ENCODE data around the gene MAN1A1.
A peak's percentile ranks its signal among the peaks of the same experiment; 100 is the strongest.
"Not testable (repeated sequence)": the region's sequence is repeated elsewhere in the genome, so short reads cannot be mapped to it uniquely, and the experiment has no call there.

The MAN1A1 gene

DNA sequence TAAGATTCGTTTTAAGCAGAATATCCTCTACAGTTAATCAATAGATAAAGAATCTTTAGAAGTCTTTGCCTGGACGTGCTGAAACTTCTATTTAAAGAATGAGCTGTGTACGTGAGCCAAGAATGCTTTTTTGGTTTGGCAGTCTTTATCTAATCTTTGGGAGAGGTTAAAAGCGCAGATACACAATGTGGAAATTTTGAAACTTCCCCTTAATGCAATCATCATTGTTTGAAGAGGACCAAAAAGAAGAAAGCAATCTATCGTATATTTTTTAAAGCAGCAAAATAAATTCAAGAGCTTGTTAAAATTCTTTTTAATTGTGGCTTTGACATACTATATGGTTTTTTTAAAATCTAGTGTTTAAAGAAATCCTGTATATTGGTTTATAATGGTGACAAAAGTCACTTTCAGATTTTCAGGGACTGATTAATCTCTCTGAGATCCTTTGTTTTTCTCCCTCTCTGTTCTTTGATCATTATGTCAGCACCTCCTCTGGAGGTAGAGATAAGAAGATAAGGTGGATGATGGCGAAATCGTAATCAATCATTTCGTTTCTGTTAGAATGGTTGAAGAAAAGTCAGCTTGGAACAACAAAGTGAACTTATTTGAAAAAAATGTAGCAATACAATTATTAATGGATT, 179.0 kb downstream of the MAN1A1 start:
- peak in 1 of 2 experiments; percentile 13 for DNase-seq
- TF ChIP-seq GATA1 (IDR thresholded peaks at IDR 0.05; ENCODE audit: low read depth, low read length) (no peak), POLR2A (IDR thresholded peaks at IDR 0.05; ENCODE audit: low read length) (no peak)

DNA sequence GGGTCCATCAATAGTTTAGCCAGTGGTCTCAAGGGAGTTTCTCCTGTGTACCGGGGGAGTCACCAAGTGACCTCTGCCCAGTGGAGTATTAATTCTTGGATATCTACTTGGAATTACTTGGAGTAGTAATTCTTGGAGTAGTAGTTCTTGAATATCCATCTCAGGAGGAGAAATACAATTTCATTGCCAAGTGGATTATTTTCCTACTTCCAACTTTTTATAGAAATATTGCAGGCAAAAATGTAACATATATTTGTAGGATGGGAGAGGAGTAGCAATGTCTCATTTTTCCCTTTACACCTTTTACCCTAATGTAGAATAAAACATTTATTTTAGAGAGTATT, 179.5 kb downstream of the MAN1A1 start:
- TF ChIP-seq POLR2A (IDR thresholded peaks at IDR 0.05; ENCODE audit: low read length) (no peak), GATA1 (IDR thresholded peaks at IDR 0.05; ENCODE audit: low read depth, low read length) (no peak)
- no peak for DNase-seq

GRCh38 chr6:119169355-119169754, 180.2 kb downstream of the MAN1A1 start:
- not testable (repeated sequence) for DNase-seq

DNA sequence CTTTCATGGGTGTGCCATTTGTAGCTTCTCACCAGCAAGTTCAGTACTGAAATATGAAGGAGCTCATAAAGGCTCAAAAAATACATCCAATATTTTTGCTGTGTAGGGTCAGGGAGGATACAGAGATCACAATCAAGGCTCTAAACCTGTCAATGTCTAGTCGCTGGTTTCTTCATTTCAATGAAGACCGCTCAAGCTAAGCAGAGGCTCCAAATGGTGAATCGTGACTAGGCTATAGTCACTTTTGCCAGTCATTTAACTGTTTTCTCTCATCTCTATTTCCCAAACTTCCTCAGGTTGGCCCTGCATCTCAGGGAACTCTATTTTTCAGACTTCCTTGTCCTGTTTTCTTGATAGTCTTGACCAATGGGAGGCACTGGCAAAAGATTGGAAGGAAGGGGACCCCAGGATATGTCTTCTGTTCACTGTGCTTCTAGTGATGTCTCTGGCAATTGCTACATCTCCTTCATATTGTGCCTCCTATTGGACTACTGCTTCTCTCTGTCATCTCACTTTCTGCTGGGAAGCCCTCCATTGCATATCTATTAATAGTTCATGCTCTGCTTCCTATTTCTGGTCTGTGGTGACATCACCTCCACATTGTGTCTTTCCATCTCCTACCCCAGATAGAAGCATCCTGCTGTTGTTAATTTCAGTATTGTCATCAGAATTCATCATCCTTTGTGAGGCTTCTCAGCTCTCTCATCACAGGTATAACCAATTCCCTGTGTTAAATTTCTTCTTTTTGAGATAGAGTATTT, 183.4 kb downstream of the MAN1A1 start:
- no peak for DNase-seq
- TF ChIP-seq GATA1 (IDR thresholded peaks at IDR 0.05; ENCODE audit: low read depth, low read length) (no peak), POLR2A (IDR thresholded peaks at IDR 0.05; ENCODE audit: low read length) (no peak)

DNA sequence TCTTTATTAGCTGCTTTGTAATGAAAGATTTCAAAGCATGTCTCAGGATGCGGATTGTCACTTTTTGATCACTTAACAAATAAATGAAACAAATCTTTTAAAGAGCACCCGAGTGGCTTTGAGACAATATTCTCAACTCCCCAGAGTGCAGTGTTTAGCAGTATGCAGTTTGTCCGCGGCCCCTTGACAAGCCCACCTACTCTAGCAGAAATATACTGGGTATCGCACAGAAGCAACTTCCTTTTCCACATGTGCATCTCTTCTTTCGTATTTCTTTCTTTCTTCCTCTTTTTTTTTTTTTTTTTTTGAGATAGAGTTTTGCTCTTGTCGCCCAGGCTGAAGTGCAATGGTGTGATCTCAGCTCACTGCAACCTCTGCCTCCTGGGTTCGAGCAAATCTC, 186.6 kb downstream of the MAN1A1 start:
- DNase-seq = no peak
- TF ChIP-seq POLR2A (IDR thresholded peaks at IDR 0.05; ENCODE audit: low read length) (no peak), GATA1 (IDR thresholded peaks at IDR 0.05; ENCODE audit: low read depth, low read length) (no peak)

DNA sequence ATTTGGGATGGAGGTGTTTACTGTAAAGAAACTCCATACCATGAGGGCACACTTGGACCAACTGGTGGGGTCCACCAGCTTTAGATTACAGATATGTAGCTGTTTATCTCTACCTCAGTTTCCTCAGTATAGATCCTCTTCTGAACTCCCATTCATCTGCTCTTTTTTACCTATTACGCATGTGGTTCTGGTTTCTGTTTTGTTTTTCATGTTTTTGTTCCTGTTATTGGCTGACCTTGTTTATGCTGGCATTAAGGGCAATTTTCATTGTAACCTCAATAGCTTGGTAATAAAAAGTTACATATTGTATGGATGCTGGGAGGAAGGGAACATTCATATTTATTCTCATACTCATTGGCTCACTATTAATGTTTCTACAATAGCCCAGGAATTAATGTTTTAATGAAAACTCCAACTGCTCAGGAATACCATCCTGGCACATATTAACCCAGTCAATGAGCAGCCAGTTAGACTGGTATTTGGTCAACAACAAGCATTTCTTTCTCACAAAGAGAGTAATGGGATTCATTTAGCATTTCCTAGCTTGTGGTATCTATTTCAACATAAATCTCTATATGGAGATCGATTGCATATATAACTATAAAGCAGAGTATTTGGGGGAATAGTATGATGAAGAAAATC, 187.3 kb downstream of the MAN1A1 start:
- TF ChIP-seq POLR2A (IDR thresholded peaks at IDR 0.05; ENCODE audit: low read length) (no peak), GATA1 (IDR thresholded peaks at IDR 0.05; ENCODE audit: low read depth, low read length) (no peak)
- no peak for DNase-seq

- TF ChIP-seq GATA1 (IDR thresholded peaks at IDR 0.05; ENCODE audit: low read depth, low read length) = no peak
- TF ChIP-seq POLR2A (IDR thresholded peaks at IDR 0.05; ENCODE audit: low read length) = no peak
- no peak for DNase-seq
Observed at GRCh38 chr6:119161438-119161837, 188.1 kb downstream of the MAN1A1 start.

GRCh38 chr6:119160911-119161310, 188.7 kb downstream of the MAN1A1 start:
- no peak for TF ChIP-seq GATA1 (IDR thresholded peaks at IDR 0.05; ENCODE audit: low read depth, low read length)
- TF ChIP-seq POLR2A (IDR thresholded peaks at IDR 0.05; ENCODE audit: low read length) = no peak
- DNase-seq = no peak

DNA sequence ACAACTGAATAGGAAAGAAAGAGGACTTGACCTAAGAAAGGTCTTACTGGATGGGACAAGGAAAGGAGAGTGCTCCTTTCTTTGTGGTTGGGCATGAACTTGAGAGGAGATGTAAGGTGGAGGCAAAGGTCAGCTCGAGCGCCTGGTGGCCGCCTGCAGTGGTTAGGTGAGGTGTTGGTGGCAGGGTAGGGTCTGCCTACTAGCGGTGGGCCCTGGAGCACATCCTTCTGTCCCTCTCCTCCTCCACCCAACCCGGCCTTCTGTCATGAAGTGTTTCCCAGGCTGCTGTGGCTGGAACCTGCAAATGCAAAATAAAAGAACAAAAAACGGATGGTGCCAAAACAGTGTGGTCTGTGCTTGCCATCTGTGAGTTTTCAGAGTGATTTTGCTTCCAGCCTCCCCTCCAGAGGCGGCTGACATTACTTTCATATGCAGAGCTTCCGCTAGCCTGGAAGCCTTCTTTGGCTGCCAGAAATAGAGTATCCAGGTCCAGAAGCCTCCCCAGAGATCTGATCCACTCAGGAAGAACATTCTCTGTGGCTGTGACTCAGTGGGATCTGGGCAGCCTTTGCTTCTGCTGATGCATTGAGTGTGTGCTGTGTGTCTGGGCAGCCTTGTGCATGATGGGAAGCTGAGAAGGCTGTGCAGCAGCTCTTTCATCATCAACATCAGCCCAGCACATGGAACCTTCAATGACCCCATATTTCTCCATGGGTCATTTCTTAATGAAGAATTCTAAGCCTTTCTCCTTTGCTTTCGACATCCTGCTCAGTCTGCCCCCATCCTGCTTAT, 191.3 kb downstream of the MAN1A1 start:
- TF ChIP-seq GATA1 (IDR thresholded peaks at IDR 0.05; ENCODE audit: low read depth, low read length) = no peak
- TF ChIP-seq POLR2A (IDR thresholded peaks at IDR 0.05; ENCODE audit: low read length) = no peak
- no peak for DNase-seq

DNA sequence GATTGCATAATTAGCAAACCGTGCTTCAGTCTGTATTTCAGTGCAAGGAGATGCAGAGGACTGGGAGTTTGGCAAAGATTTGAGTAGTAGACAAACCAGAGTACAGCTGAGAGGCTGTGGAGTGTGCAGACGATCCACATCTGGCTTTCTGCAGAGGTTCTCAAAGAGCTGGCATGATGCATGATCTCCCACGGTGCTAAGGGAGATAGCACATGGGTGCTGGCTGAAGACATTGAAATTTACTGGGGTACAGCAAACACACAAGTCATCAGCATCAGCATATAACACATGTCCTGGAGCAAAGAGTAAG, 192.1 kb downstream of the MAN1A1 start:
- TF ChIP-seq POLR2A (IDR thresholded peaks at IDR 0.05; ENCODE audit: low read length) = no peak
- TF ChIP-seq GATA1 (IDR thresholded peaks at IDR 0.05; ENCODE audit: low read depth, low read length) = no peak
- DNase-seq = no peak

GRCh38 chr6:119156757-119157505, 192.6 kb downstream of the MAN1A1 start:
- DNase-seq = no peak
- TF ChIP-seq GATA1 (IDR thresholded peaks at IDR 0.05; ENCODE audit: low read depth, low read length) (no peak), POLR2A (IDR thresholded peaks at IDR 0.05; ENCODE audit: low read length) (no peak)

- DNase-seq = not testable (repeated sequence)
Observed at GRCh38 chr6:119156082-119156481, 193.5 kb downstream of the MAN1A1 start.

- TF ChIP-seq POLR2A (IDR thresholded peaks at IDR 0.05; ENCODE audit: low read length) (no peak), GATA1 (IDR thresholded peaks at IDR 0.05; ENCODE audit: low read depth, low read length) (no peak)
Observed at GRCh38 chr6:119152187-119152586, 197.4 kb downstream of the MAN1A1 start.

More at GRCh38 chr6:119152187-119152586, 197.4 kb downstream of the MAN1A1 start:
- no peak for DNase-seq

All from erythroblast (primary cell).